Fibroblast of lung (primary cell): Measurements from ENCODE around the gene WDR27.

Experiments used
- CTCF ChIP-seq, 2 donors: IDR thresholded peaks in 1 of 2; conservative IDR thresholded peaks in 1 of 2; 1 replicate in 1 of 2; 2 replicates in 1 of 2; pipeline ENCODE4 v1.5.1; 2011 to 2012; ENCODE audit warnings: low read length in 2 of 2, control low read depth in 1 of 2, inconsistent platforms in 1 of 2, low read depth in 1 of 2, mild to moderate bottlenecking in 1 of 2
- EZH2 ChIP-seq: IDR thresholded peaks from 2 replicates; pipeline ENCODE4 v1.5.1; 2012; ENCODE audit warnings: low read length, control low read depth, mild to moderate bottlenecking; ENCODE audit errors: missing control alignments

GRCh38 chr6:169666441-169666840, 35.4 kb downstream of the WDR27 start:
- no peak for TF ChIP-seq CTCF (conservative IDR thresholded peaks at IDR 0.05 in 1 of 2, IDR thresholded peaks at IDR 0.05 in 1 of 2; ENCODE audit: low read depth in 1 of 2, low read length in 2 of 2)
- TF ChIP-seq EZH2 = no peak
